Natural killer cell (primary cell): ENCODE data around the gene PHLDB2. TPM values are rescaled to one million over a fixed set of nuclear protein-coding genes. Genes with fewer than 3 reads are reported as not detected.

Source experiments
- ATAC-seq, 3 donors: fragments of 150-1000 bp in 2 of 3; fragments of 200-7000 bp in 1 of 3; cut with Tn5 transposase; 1 replicate in 1 of 3; 2 replicates in 2 of 3; pipeline ENCODE4 v1.10.0; 2021; ENCODE audit warnings: mild to moderate bottlenecking in 2 of 3, moderate library complexity in 2 of 3
- DNase-seq, 2 donors: peaks; one replicate each; pipeline versions ENCODE4 v3.0.0 to v3.0.0-alpha.2; 2013 to 2021; ENCODE audit warnings: mixed read lengths in 1 of 2
- H3K27ac ChIP-seq: one replicate; pipeline ENCODE4 v1.5.1; 2013; ENCODE audit warnings: mild to moderate bottlenecking, low read length
- H3K27me3 ChIP-seq: one replicate; pipeline ENCODE4 v1.6.1; 2013; ENCODE audit warnings: low read length; ENCODE audit not compliant: control insufficient read depth, insufficient read depth
- H3K36me3 ChIP-seq: one replicate; pipeline ENCODE4 v1.6.1; 2013; ENCODE audit warnings: low read length; ENCODE audit not compliant: control insufficient read depth, insufficient read depth
- H3K4me1 ChIP-seq: one replicate; pipeline ENCODE4 v1.6.1; 2013; ENCODE audit warnings: low read length; ENCODE audit not compliant: control insufficient read depth, insufficient read depth
- H3K4me3 ChIP-seq: one replicate; pipeline ENCODE4 v1.5.1; 2013; ENCODE audit warnings: low read length
- H3K9me3 ChIP-seq: one replicate; pipeline ENCODE4 v1.6.1; 2013; ENCODE audit warnings: low read length; ENCODE audit not compliant: control insufficient read depth, insufficient read depth
- H3K27ac Mint-ChIP-seq, 2 donors: one replicate each; pipeline ENCODE4 v1.8.0; 2022; ENCODE audit warnings: mild to moderate bottlenecking in 2 of 2, mixed read lengths in 2 of 2, moderate library complexity in 1 of 2
- H3K27me3 Mint-ChIP-seq, 2 donors: one replicate each; pipeline ENCODE4 v1.8.0; 2022; ENCODE audit warnings: low read depth in 2 of 2, mixed read lengths in 2 of 2
- H3K36me3 Mint-ChIP-seq: one replicate; pipeline ENCODE4 v1.8.0; 2022; ENCODE audit warnings: mixed read lengths
- H3K4me1 Mint-ChIP-seq, 2 donors: one replicate each; pipeline ENCODE4 v1.8.0; 2022; ENCODE audit warnings: mixed read lengths in 2 of 2
- H3K4me3 Mint-ChIP-seq: one replicate; pipeline ENCODE4 v1.8.0; 2022; ENCODE audit warnings: mild to moderate bottlenecking, moderate library complexity, mixed read lengths
- H3K9me3 Mint-ChIP-seq, 2 donors: one replicate each; pipeline ENCODE4 v1.8.0; 2022; ENCODE audit warnings: mixed read lengths in 2 of 2
- CTCF ChIP-seq: fragments of 200-600 bp; IDR thresholded peaks from one replicate; pipeline ENCODE4 v1.8.0; 2022; ENCODE audit warnings: antibody characterized with exemption
- WGBS: methylation state at CpG from one replicate; pipeline ENCODE4 v1.1.7; 2013; ENCODE audit warnings: missing lambda C conversion rate; ENCODE audit not compliant: insufficient coverage; 5-methylcytosine and 5-hydroxymethylcytosine counted together
- intact Hi-C: fragments of 100-400 bp; cut with micrococcal nuclease; formaldehyde crosslinking; loops from one replicate; pipeline ENCODE4 v1.14.2; 2022
- total RNA-seq, 4 donors: library from RNA; stranded (reverse); fragments of 120-200 nt in 1 of 4; gene quantifications; one replicate each; pipeline versions ENCODE4 v1.2.3 to v1.2.4, GENCODE V29; 2013 to 2022

The PHLDB2 gene
- total RNA-seq, 3 donors from 2014 or later (not counting 1 experiment from before 2014, with no cell fraction given): 63.3 to 93.4 (median 64.0) TPM

- intact Hi-C loops: no loop called here
- H3K27me3 ChIP-seq: no peaks in the 10 kb centered on the region
- ATAC-seq (no peak), DNase-seq (no peak)
- H3K27ac ChIP-seq: no peak overlapping the region
- H3K9me3 ChIP-seq: no peaks in the 10 kb centered on the region
- H3K4me1 ChIP-seq: peaks cover 5% of the 10 kb centered on the region
- H3K4me3 Mint-ChIP-seq: no peak overlapping the region
- no peaks in the 10 kb centered on the region for H3K36me3 ChIP-seq
- H3K4me3 ChIP-seq: no peak overlapping the region
- peaks cover 0 to 3% of the 10 kb centered on the region in 2 donors for H3K4me1 Mint-ChIP-seq
- TF ChIP-seq CTCF: no peak
- no peaks in the 10 kb centered on the region for H3K9me3 Mint-ChIP-seq
- H3K36me3 Mint-ChIP-seq: no peaks in the 10 kb centered on the region
- H3K27me3 Mint-ChIP-seq: no peaks in the 10 kb centered on the region
- H3K27ac Mint-ChIP-seq: no peak overlapping the region
Measured at GRCh38 chr3:112017091-112017490, 158.0 kb downstream of the PHLDB2 start.

GRCh38 chr3:112018712-112019111 lies 159.6 kb downstream of the PHLDB2 start:
- ATAC-seq (no peak), DNase-seq (no peak)
- Mint-ChIP-seq H3K27ac (no peak overlapping the region), H3K9me3 (no peaks in the 10 kb centered on the region), H3K4me1 (peaks cover 0 to 2% of the 10 kb centered on the region in 2 donors), H3K27me3 (no peaks in the 10 kb centered on the region), H3K4me3 (no peak overlapping the region), H3K36me3 (no peaks in the 10 kb centered on the region)
- Histone ChIP-seq H3K4me3 (no peak overlapping the region), H3K27ac (no peak overlapping the region), H3K36me3 (no peaks in the 10 kb centered on the region), H3K4me1 (no peaks in the 10 kb centered on the region), H3K27me3 (no peaks in the 10 kb centered on the region), H3K9me3 (no peaks in the 10 kb centered on the region)
- no peak for TF ChIP-seq CTCF
- 93% methylated on average over 4 of the region's 4 CpGs for WGBS
- intact Hi-C loops: no loop called here

GRCh38 chr3:112019716-112020115 lies 160.7 kb downstream of the PHLDB2 start:
- H3K4me3 ChIP-seq: no peak overlapping the region
- H3K27me3 ChIP-seq: no peaks in the 10 kb centered on the region
- no peak for TF ChIP-seq CTCF
- H3K9me3 ChIP-seq: no peaks in the 10 kb centered on the region
- H3K27ac ChIP-seq: no peak overlapping the region
- H3K4me3 Mint-ChIP-seq: no peak overlapping the region
- H3K9me3 Mint-ChIP-seq: no peaks in the 10 kb centered on the region
- H3K27me3 Mint-ChIP-seq: no peaks in the 10 kb centered on the region
- intact Hi-C loops: no loop called here
- no peak overlapping the region for H3K27ac Mint-ChIP-seq
- no peak for ATAC-seq
- no peaks in the 10 kb centered on the region for H3K36me3 Mint-ChIP-seq
- no peaks in the 10 kb centered on the region for H3K36me3 ChIP-seq
- no CpG with 5 or more reads among the region's 1 CpG for WGBS
- DNase-seq: no peak
- H3K4me1 Mint-ChIP-seq: no peaks in the 10 kb centered on the region
- H3K4me1 ChIP-seq: no peaks in the 10 kb centered on the region

GRCh38 chr3:112020674-112021085 lies 161.6 kb downstream of the PHLDB2 start:
- ATAC-seq: no peak
- Mint-ChIP-seq H3K27ac (no peak overlapping the region), H3K9me3 (no peaks in the 10 kb centered on the region), H3K27me3 (no peaks in the 10 kb centered on the region), H3K4me3 (no peak overlapping the region), H3K36me3 (no peaks in the 10 kb centered on the region), H3K4me1 (no peaks in the 10 kb centered on the region)
- Histone ChIP-seq H3K9me3 (no peaks in the 10 kb centered on the region), H3K27me3 (no peaks in the 10 kb centered on the region), H3K36me3 (no peaks in the 10 kb centered on the region), H3K27ac (no peak overlapping the region), H3K4me1 (no peaks in the 10 kb centered on the region), H3K4me3 (no peak overlapping the region)
- DNase-seq: no peak
- intact Hi-C loops: no loop called here
- WGBS: 78% methylated on average over 1 of the region's 1 CpG
- TF ChIP-seq CTCF: no peak

Other genes with a start within 250 kb of the PHLDB2 start
- 10 to 100 TPM; 31.6 to 37.5 (median 32.5) TPM for gene PLCXD2, start 184.6 kb upstream of the PHLDB2 start, total RNA-seq
- gene ABHD10, start 119.8 kb downstream of the PHLDB2 start, total RNA-seq: 10 to 100 TPM; 21.6 to 24.0 (median 22.6) TPM
- not detected for gene TAGLN3, start 139.7 kb downstream of the PHLDB2 start, total RNA-seq
- gene TMPRSS7, start 175.5 kb downstream of the PHLDB2 start, total RNA-seq: not detected
- under 1 TPM in 2 of 3 donors, not detected in 1; 0.42 to 0.90 TPM for gene C3orf52, start 227.1 kb downstream of the PHLDB2 start, total RNA-seq